Measurements from ENCODE around the gene PIGQ.

Gene PIGQ

GRCh38 chr16:557463-558297, 12.1 kb upstream of the PIGQ start:
- Histone ChIP-seq H3K4me2 (peak overlapping the region; percentile 9 to 98 (median 78); a peak in 20 of 22 replicates), H3K36me3 (peaks cover 0 to 16% (median 8%) of the 10 kb centered on the region in 11 experiments; a peak in 11 of 22 replicates), H3K9me3 (replicated peaks in 1 of 11) (no peaks in the 10 kb centered on the region), H3K4me1 (peaks cover 23 to 73% (median 52%) of the 10 kb centered on the region in 10 experiments; a peak in 19 of 20 replicates), H3K27ac (no peak overlapping the region), H3K4me3 (peak overlapping the region in 3 of 10 experiments; percentile 5 to 37 (median 31); a peak in 2 of 20 replicates), H3K27me3 (peaks cover 46 to 54% (median 48%) of the 10 kb centered on the region in 11 experiments), H3K9ac (peak overlapping the region in 4 of 11 experiments; percentile 7 to 42 (median 26); a peak in 3 of 22 replicates), H4K20me1 (peaks cover 0 to 86% (median 54%) of the 10 kb centered on the region in 11 experiments; a peak in 19 of 22 replicates)
- TF ChIP-seq Cebpa-rat (IDR thresholded peaks at IDR 0.05), result no peak

DNA sequence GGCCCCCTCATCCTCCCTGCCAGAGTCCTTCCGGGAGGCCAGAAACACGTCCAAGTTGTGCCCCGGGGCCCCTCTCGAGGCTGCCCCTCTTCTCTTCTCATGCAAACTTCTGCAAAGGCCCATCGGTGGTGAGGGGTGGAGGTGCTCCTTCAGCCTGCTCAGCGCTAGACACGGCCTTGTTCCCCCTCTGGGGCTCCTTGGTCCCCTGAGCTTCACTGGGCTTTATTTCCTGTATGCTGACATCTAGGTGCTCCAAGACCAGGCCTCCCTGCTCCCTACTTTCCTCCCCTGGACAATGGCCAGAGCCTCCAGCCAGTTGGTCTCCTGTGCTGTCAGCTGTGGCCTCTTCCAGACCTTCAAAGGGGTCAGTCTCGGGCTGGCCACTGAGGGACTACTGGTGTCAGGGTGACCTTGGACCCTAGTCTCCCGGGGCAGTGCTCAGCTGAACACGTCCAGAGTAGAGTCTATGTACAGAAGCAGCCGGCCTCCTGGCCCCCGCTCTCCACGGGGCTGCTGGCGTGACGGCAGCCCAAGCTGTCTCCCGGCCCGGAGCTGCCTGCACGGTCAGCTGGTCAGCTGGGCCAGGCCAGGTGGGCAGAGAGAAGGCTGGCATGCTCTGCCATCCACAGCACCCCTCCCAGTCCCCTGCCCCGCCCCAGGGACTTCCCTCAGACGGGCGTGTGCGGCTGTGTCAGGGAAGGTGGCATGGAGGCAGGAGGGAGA, 11.3 kb upstream of the PIGQ start:
- Histone ChIP-seq H3K4me2 (peak overlapping the region; percentile 9 to 98 (median 78); a peak in 20 of 22 replicates), H3K27me3 (peaks cover 51 to 62% (median 55%) of the 10 kb centered on the region in 11 experiments), H3K36me3 (peaks cover 0 to 16% (median 8%) of the 10 kb centered on the region in 11 experiments; a peak in 11 of 22 replicates), H3K4me3 (peak overlapping the region in 3 of 10 experiments; percentile 5 to 37 (median 31); a peak in 3 of 20 replicates), H3K9ac (peak overlapping the region in 4 of 11 experiments; percentile 23 to 42 (median 26); a peak in 4 of 22 replicates), H4K20me1 (peaks cover 0 to 91% (median 54%) of the 10 kb centered on the region in 11 experiments; a peak in 19 of 22 replicates), H3K4me1 (peaks cover 23 to 77% (median 52%) of the 10 kb centered on the region in 10 experiments; a peak in 19 of 20 replicates), H3K9me3 (replicated peaks in 1 of 11) (no peaks in the 10 kb centered on the region), H3K27ac (no peak overlapping the region; a peak in 1 of 22 replicates)
- no peak for TF ChIP-seq Cebpa-rat (IDR thresholded peaks at IDR 0.05)

DNA sequence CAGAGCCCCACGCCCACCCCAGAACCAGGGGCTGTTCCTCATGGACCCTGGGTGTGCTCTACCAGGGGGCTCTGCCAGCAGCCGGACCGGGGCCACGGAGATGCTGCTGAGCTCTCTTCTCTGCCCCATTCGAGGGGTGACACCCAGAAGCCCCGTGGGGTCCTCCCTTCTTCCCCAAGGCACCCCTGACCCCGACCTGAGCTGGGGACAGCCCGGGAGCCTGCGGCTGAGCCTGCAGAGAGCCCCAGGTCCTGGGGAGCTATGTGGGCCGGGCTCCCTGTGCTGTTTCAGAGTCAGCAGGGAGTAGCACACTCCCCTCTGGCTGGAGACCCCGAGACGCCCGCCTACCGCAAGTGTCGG, 10.8 kb upstream of the PIGQ start:
- no peak for TF ChIP-seq Cebpa-rat (IDR thresholded peaks at IDR 0.05)
- Histone ChIP-seq H3K9ac (peak overlapping the region in 1 of 11 experiments; percentile 24; a peak in 1 of 22 replicates), H3K36me3 (peaks cover 0 to 11% (median 4%) of the 10 kb centered on the region in 11 experiments; a peak in 10 of 22 replicates), H3K27me3 (peaks cover 54 to 67% (median 58%) of the 10 kb centered on the region in 11 experiments), H3K4me3 (peak overlapping the region in 1 of 10 experiments; percentile 37; a peak in 3 of 20 replicates), H3K4me1 (peaks cover 23 to 78% (median 50%) of the 10 kb centered on the region in 10 experiments; a peak in 19 of 20 replicates), H3K27ac (no peak overlapping the region), H4K20me1 (peaks cover 0 to 89% (median 49%) of the 10 kb centered on the region in 11 experiments; a peak in 19 of 22 replicates), H3K4me2 (peak overlapping the region in 10 of 11 experiments; percentile 31 to 98 (median 80); a peak in 18 of 22 replicates), H3K9me3 (replicated peaks in 1 of 11) (no peaks in the 10 kb centered on the region)

DNA sequence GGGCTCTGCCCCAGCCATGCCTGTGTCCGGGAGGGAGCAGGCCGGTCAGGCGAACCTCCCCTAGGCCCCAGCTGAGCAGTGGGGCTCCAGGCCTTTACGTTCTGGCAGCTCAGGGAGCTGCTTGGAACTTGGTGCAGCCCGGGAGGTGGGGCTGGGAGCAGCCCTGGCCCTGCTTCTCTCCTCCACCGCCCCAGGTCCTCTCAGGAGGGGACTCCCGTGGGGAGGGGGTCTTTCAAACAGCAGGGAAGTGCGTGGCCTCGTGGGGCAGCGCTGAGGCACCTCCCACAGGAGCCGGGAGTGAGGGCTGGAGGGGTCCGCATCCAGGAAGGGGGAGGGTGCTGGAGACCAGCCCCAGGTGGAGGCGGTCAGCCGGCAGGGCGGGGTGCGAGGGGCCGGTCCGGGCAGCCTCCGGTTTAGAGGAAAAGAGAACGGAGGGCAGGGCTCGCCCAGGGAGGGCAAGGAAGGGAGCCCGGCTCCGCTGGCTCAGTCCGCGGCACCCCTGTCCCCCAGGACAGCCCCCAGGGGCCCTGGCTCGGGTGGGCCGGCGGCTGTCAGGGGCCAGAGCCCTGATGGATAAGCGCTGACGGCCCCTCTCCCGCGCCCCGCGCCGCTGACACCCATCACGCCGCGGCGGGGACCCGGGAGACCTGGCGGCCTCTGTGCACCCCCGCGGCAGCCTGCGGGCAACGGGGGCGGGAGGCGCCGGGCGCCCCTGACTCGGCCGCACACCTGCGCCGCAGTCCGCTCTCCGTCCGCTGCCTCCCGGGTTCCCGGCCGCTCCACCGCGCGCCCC, 10.2 kb upstream of the PIGQ start:
- H4K20me1 ChIP-seq, result peaks cover 0 to 83% (median 43%) of the 10 kb centered on the region in 11 experiments; a peak in 18 of 22 replicates
- peaks cover 54 to 67% (median 58%) of the 10 kb centered on the region in 11 experiments for H3K27me3 ChIP-seq
- H3K4me2 ChIP-seq, result peak overlapping the region; percentile 41 to 98 (median 78); a peak in 19 of 22 replicates
- no peak for TF ChIP-seq Cebpa-rat (IDR thresholded peaks at IDR 0.05)
- H3K9me3 ChIP-seq (replicated peaks in 1 of 11), result no peaks in the 10 kb centered on the region
- H3K9ac ChIP-seq, result peak overlapping the region in 1 of 11 experiments; percentile 24; a peak in 2 of 22 replicates
- peaks cover 0 to 5% (median 0%) of the 10 kb centered on the region in 11 experiments; a peak in 4 of 22 replicates for H3K36me3 ChIP-seq
- H3K4me1 ChIP-seq, result peaks cover 23 to 77% (median 50%) of the 10 kb centered on the region in 10 experiments; a peak in 19 of 20 replicates
- no peak overlapping the region for H3K27ac ChIP-seq
- H3K4me3 ChIP-seq, result peak overlapping the region in 3 of 10 experiments; percentile 22 to 41 (median 33); a peak in 3 of 20 replicates

DNA sequence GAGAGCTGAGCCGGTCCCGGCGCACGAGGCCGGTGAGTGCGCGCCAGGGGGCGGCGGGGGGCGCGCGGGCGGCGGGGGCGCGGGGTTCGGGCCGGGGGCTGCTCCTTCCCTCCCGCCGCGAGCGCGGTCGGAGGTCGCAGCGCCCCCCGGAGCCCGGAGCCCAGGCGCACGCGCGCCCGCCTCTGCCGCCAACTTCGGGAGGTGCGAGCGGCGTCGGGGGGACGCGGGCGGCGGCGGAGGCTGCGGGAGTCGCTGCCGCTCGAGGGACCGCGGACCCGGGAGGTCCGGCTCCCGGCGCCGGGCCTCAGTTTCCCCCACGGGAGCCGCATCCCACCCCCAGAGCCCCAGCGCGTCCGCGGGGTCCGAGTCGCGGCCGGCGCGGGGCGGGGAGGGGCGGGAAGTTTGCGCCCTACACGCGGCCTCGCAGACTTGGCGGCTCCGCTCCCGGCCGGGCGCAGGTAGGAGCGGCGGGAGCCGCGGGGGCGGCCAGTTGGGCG, 9.5 kb upstream of the PIGQ start, which contains the start of gene PRR35:
TSS of gene PRR35 (plus strand) at position 191 of the 497 bp plus-strand sequence. CDS start 2,901 bp downstream, outside the sequence.
- H3K4me2 ChIP-seq, result peak within 1 kb of the TSS; percentile 41 to 98 (median 78); a peak in 19 of 22 replicates
- no peaks in the 10 kb centered on the region for H3K9me3 ChIP-seq (replicated peaks in 1 of 11)
- H3K36me3 ChIP-seq, result no peaks in the 10 kb centered on the region; a peak in 1 of 22 replicates
- H4K20me1 ChIP-seq, result peaks cover 0 to 76% (median 36%) of the 10 kb centered on the region in 11 experiments; a peak in 18 of 22 replicates
- peaks cover 54 to 67% (median 58%) of the 10 kb centered on the region in 11 experiments for H3K27me3 ChIP-seq
- no peak within 1 kb of the TSS for H3K27ac ChIP-seq
- H3K4me1 ChIP-seq, result peaks cover 27 to 77% (median 51%) of the 10 kb centered on the region in 10 experiments; a peak in 19 of 20 replicates
- H3K9ac ChIP-seq, result peak within 1 kb of the TSS in 1 of 11 experiments; percentile 24; a peak in 2 of 22 replicates
- peak within 1 kb of the TSS in 3 of 10 experiments; percentile 22 to 41 (median 33); a peak in 4 of 20 replicates for H3K4me3 ChIP-seq
- no peak for TF ChIP-seq Cebpa-rat (IDR thresholded peaks at IDR 0.05)

DNA sequence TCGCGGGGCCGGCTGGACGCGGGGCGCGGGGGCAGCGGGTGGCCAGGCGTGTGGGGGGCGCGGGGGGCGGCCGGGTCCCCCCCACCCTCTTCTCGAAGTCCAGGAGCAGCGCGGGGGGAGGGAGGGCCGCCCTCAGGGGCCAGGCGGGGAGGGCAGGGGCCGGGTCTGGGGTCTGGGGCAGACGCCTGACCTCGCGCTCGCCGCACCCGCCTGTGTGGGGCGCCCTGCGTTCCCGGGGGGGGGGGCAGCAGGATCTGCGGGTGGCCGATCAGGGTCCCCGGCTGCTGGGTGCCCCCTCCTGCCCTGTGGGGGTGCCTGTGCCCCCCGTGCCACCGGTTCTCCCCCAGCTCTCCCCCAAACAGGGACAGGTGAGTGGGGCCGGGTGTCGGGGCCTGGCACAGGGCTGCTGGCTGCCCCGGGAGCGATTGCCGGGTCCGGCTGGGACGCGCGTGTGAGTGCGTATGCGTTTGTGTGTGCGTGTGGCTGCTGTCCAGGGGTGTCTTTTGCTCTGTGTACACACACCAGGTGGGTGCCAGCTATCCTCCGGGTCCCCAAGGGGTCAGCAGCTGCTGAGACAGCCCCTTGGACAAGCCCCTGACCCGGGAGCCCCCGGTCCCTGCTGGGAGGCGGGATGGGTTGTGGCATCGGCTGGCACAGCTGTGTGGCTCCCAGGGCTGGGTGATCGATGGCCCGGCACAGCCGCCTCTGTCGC, 8.9 kb upstream of the PIGQ start:
- TF ChIP-seq Cebpa-rat (IDR thresholded peaks at IDR 0.05), result no peak
- peak overlapping the region in 5 of 11 experiments; percentile 30 to 49 (median 41); a peak in 7 of 22 replicates for H3K4me2 ChIP-seq
- no peak overlapping the region for H3K27ac ChIP-seq
- H4K20me1 ChIP-seq, result peaks cover 0 to 72% (median 33%) of the 10 kb centered on the region in 11 experiments; a peak in 18 of 22 replicates
- no peak overlapping the region for H3K9ac ChIP-seq
- no peaks in the 10 kb centered on the region for H3K9me3 ChIP-seq (replicated peaks in 1 of 11)
- H3K36me3 ChIP-seq, result no peaks in the 10 kb centered on the region
- no peak overlapping the region; a peak in 1 of 20 replicates for H3K4me3 ChIP-seq
- peaks cover 32 to 78% (median 55%) of the 10 kb centered on the region in 10 experiments for H3K4me1 ChIP-seq
- peaks cover 54 to 67% (median 58%) of the 10 kb centered on the region in 11 experiments for H3K27me3 ChIP-seq

- Histone ChIP-seq H3K9me3 (replicated peaks in 1 of 11) (no peaks in the 10 kb centered on the region), H3K9ac (no peak overlapping the region), H4K20me1 (peaks cover 0 to 66% (median 33%) of the 10 kb centered on the region in 11 experiments; a peak in 18 of 22 replicates), H3K27me3 (peaks cover 54 to 67% (median 58%) of the 10 kb centered on the region in 11 experiments), H3K27ac (no peak overlapping the region), H3K4me3 (no peak overlapping the region; a peak in 1 of 20 replicates), H3K4me2 (peak overlapping the region in 5 of 11 experiments; percentile 30 to 49 (median 41); a peak in 6 of 22 replicates), H3K36me3 (no peaks in the 10 kb centered on the region), H3K4me1 (peaks cover 37 to 80% (median 60%) of the 10 kb centered on the region in 10 experiments)
- no peak for TF ChIP-seq Cebpa-rat (IDR thresholded peaks at IDR 0.05)
These were observed 8.4 kb upstream of the PIGQ start for GRCh38 chr16:561413-561794.

All from BLaER1 treated with 17β-estradiol and CSF1 and Interleukin-3, amounts not matched to agents 10 nM and 100 nM (cell line).